Diencephalon (tissue), 1 donor: Measurements from ENCODE around the gene RNASE2. TPM values are rescaled to one million over a fixed set of nuclear protein-coding genes. Genes with fewer than 3 reads are reported as not detected.

Experiments used
- small RNA-seq: library from RNA; depleted of rRNA; stranded (forward); fragments of <200 nt; gene quantifications from one replicate; pipeline ENCODE3, GENCODE V24; 2014
- total RNA-seq: library from RNA; depleted of rRNA; stranded (reverse); fragments of >200 nt; gene quantifications from one replicate; pipeline ENCODE4 v1.2.3, GENCODE V29; 2014

Gene RNASE2
- 0.92 TPM for total RNA-seq

GRCh38 chr14:20954736-20955537 is at the start of gene RNASE2:
RNASE2 (plus strand) TSS chr14:20955487; CDS start chr14:20955772, 285 bp downstream.

GRCh38 chr14:20989787-20990600 is 34.7 kb downstream of the RNASE2 start, which contains the start of gene METTL17:
METTL17 (plus strand) TSS chr14:20989980; CDS start chr14:20990003, 23 bp downstream.

GRCh38 chr14:20998674-20999366 is 43.5 kb downstream of the RNASE2 start, which contains the start of gene SLC39A2:
SLC39A2 (plus strand) TSS chr14:20999293; CDS start chr14:20999447, 154 bp downstream.

Small RNA genes lying within 50 kb of the gene (small RNA-seq; reads per million reads assigned to genes)
- not detected for gene RN7SL189P

Other genes with a start within 250 kb of the RNASE2 start
- not detected for gene EDDM3A, start 209.6 kb upstream of the RNASE2 start, total RNA-seq
- not detected for gene EDDM3B, start 187.1 kb upstream of the RNASE2 start, total RNA-seq
- 1.4 TPM for gene RNASE6, start 174.2 kb upstream of the RNASE2 start, total RNA-seq
- 13.1 TPM for gene RNASE1, start 152.6 kb upstream of the RNASE2 start, total RNA-seq
- gene RNASE3, start 64.1 kb upstream of the RNASE2 start, total RNA-seq = not detected
- 27.5 TPM for gene METTL17, start 34.5 kb downstream of the RNASE2 start, total RNA-seq
- not detected for gene SLC39A2, start 43.8 kb downstream of the RNASE2 start, total RNA-seq
- gene NDRG2, start 69.6 kb downstream of the RNASE2 start, total RNA-seq = 387 TPM
- not detected for gene TPPP2, start 74.7 kb downstream of the RNASE2 start, total RNA-seq
- not detected for gene RNASE13, start 79.3 kb downstream of the RNASE2 start, total RNA-seq
- gene RNASE7, start 86.9 kb downstream of the RNASE2 start, total RNA-seq = not detected
- not detected for gene RNASE8, start 102.3 kb downstream of the RNASE2 start, total RNA-seq
- 23.5 TPM for gene ARHGEF40, start 114.8 kb downstream of the RNASE2 start, total RNA-seq
- gene ZNF219, start 143.2 kb downstream of the RNASE2 start, total RNA-seq = 12.9 TPM
- not detected for gene TMEM253, start 145.6 kb downstream of the RNASE2 start, total RNA-seq
- gene OR5AU1, start 200.6 kb downstream of the RNASE2 start, total RNA-seq = not detected